Small intestine (tissue), 7 donors: Measurements from ENCODE around the gene KRTAP12-4. TPM values are rescaled to one million over a fixed set of nuclear protein-coding genes. Genes with fewer than 3 reads are reported as not detected.

Source experiments
- DNase-seq, 2 donors: peaks; one replicate each; pipeline versions ENCODE4 v3.0.0 to v3.0.0-alpha.2; 2013
- FAIRE-seq: peaks from 2 replicates; lab custom pipeline; 2012; peaks lifted over from hg19 to GRCh38; lab: Jason Lieb, UNC
- H3K27ac ChIP-seq, 3 donors: one replicate each; pipeline ENCODE4 v1.5.1; 2013; ENCODE audit warnings: low read length in 2 of 3, mild to moderate bottlenecking in 2 of 3, control low read depth in 1 of 3, inconsistent platforms in 1 of 3, low read depth in 1 of 3, moderate library complexity in 1 of 3
- H3K27me3 ChIP-seq, 3 donors: one replicate each; pipeline ENCODE4 v1.6.1; 2013; ENCODE audit warnings: low read length in 3 of 3, inconsistent platforms in 1 of 3; ENCODE audit not compliant: control insufficient read depth in 3 of 3, insufficient read depth in 3 of 3
- H3K36me3 ChIP-seq, 3 donors: one replicate each; pipeline ENCODE4 v1.6.1; 2013; ENCODE audit warnings: low read length in 3 of 3, inconsistent platforms in 1 of 3, low read depth in 1 of 3, mild to moderate bottlenecking in 1 of 3, moderate library complexity in 1 of 3; ENCODE audit not compliant: control insufficient read depth in 3 of 3, insufficient read depth in 2 of 3
- H3K4me1 ChIP-seq, 3 donors: one replicate each; pipeline ENCODE4 v1.6.1; 2013; ENCODE audit warnings: low read length in 2 of 3, inconsistent platforms in 1 of 3, low read depth in 1 of 3, mild to moderate bottlenecking in 1 of 3, moderate library complexity in 1 of 3; ENCODE audit not compliant: control insufficient read depth in 3 of 3, insufficient read depth in 2 of 3
- H3K4me3 ChIP-seq, 3 donors: one replicate each; pipeline ENCODE4 v1.5.1; 2013; ENCODE audit warnings: low read length in 3 of 3, control low read depth in 1 of 3, inconsistent platforms in 1 of 3, low read depth in 1 of 3, mild to moderate bottlenecking in 1 of 3, moderate library complexity in 1 of 3
- H3K9me3 ChIP-seq, 2 donors: one replicate each; pipeline ENCODE4 v1.6.1; 2013; ENCODE audit warnings: low read depth in 1 of 2, low read length in 1 of 2; ENCODE audit not compliant: control insufficient read depth in 2 of 2, insufficient read depth in 1 of 2
- WGBS, 3 donors: extraction: QIAGEN DNeasy Blood & Tissue Kit; methylation state at CpG; one replicate each; pipeline ENCODE4 v1.1.7; 2013; 5-methylcytosine and 5-hydroxymethylcytosine counted together
- polyA plus RNA-seq, 4 donors: library from polyadenylated mRNA; stranded (reverse) in 3 of 4; unstranded in 1 of 4; fragments of 200-250 nt in 3 of 4; fragments of 120-200 nt in 1 of 4; gene quantifications; one replicate each; pipeline versions ENCODE4 v1.2.1 to v1.2.3, GENCODE V29; 2013
- donor health status: healthy with polysubstance abuse.
- donor health status: control.
- donor health status: control.
- donor health status: Bipolar disorder and iron deficiency.
- donor health status: healthy.

The KRTAP12-4 gene
- polyA plus RNA-seq, 4 donors: not detected

DNA sequence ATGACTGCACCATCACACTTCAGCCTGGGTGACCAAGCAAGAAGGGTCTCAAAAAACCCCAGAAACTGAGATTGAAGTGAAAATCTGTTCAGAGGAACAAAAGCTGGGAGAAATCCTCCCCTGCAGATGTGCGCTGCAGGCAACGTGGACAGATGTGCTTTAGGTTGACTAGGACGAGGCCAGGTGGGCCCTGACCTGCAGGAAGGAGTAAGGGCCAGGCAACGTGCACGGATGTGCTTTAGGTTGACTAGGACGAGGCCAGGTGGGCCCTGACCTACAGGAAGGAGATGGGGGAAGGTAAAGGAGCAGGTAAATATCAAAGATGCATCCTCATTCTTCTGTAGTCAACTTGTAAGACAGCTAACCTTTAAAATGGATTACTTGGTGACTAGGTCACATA lies 30.0 kb upstream of the KRTAP12-4 start:
- no peaks in the 10 kb centered on the region for H3K9me3 ChIP-seq
- no peaks in the 10 kb centered on the region for H3K4me1 ChIP-seq
- WGBS, 3 donors: 51 to 76% (median 65%) methylated on average over 6 of the region's 6 CpGs
- no peak overlapping the region for H3K27ac ChIP-seq
- no peak for DNase-seq
- peaks cover 0 to 13% (median 11%) of the 10 kb centered on the region in 3 donors for H3K27me3 ChIP-seq
- no peak overlapping the region for H3K4me3 ChIP-seq
- H3K36me3 ChIP-seq: no peaks in the 10 kb centered on the region
- FAIRE-seq: no peak

DNA sequence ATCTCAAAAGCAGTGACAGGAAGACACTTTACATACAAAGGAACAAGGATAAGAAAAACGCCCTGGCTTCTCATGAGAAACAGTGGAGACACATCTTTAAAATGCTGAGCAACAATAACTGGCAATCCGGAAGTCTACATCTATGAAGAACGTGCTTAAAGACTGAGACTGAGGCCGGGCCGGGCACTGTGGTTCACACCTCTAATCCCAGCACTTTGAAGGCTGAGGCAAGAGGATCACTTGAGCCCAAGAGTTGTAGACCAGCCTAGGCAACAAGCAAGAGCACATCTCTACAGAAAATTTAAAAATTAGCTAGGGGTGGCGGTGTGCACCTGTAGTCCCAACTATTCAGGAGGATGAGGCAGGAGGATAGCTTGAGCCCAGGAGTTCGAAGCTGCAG lies 29.6 kb upstream of the KRTAP12-4 start:
- Histone ChIP-seq H3K4me1 (no peaks in the 10 kb centered on the region), H3K27me3 (peaks cover 0 to 13% (median 11%) of the 10 kb centered on the region in 3 donors), H3K9me3 (no peaks in the 10 kb centered on the region), H3K27ac (no peak overlapping the region), H3K36me3 (no peaks in the 10 kb centered on the region), H3K4me3 (no peak overlapping the region)
- 62 to 78% (median 66%) methylated on average over 7 of the region's 7 CpGs for WGBS, 3 donors
- FAIRE-seq (no peak), DNase-seq (no peak)

DNA sequence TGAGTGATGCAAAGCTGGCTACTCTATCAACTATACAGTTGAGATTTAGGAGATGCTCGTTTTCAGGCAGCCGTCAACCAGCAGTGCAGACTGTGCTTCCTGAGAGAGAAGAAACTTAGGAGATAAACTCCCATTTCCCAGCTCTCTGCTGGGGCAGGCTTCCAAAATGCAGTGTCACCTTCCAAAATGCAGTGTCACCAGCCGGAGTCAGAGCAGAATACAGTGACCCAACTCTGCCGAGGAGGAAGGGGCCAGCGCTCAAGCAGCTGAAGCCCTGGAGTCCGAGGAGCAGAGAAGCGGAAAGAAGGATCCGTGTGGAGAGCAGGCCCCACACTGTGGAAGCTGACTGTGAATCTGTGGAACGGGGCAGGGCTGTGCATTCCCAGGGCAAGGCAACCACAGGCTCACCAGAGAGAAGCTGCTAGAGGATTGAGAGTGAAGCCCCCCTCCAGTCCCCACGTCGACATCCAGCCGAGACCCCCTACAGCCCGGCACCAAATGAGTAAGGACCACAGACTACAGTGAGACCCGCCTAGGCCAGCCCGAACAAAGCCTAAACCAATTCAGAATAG lies 28.2 kb upstream of the KRTAP12-4 start:
- Histone ChIP-seq H3K27ac (no peak overlapping the region), H3K27me3 (peaks cover 0 to 11% (median 9%) of the 10 kb centered on the region in 3 donors), H3K4me1 (no peaks in the 10 kb centered on the region), H3K36me3 (no peaks in the 10 kb centered on the region), H3K4me3 (no peak overlapping the region), H3K9me3 (no peaks in the 10 kb centered on the region)
- FAIRE-seq (no peak), DNase-seq (no peak)
- 76 to 79% (median 79%) methylated on average over 15 of the region's 15 CpGs for WGBS, 3 donors

DNA sequence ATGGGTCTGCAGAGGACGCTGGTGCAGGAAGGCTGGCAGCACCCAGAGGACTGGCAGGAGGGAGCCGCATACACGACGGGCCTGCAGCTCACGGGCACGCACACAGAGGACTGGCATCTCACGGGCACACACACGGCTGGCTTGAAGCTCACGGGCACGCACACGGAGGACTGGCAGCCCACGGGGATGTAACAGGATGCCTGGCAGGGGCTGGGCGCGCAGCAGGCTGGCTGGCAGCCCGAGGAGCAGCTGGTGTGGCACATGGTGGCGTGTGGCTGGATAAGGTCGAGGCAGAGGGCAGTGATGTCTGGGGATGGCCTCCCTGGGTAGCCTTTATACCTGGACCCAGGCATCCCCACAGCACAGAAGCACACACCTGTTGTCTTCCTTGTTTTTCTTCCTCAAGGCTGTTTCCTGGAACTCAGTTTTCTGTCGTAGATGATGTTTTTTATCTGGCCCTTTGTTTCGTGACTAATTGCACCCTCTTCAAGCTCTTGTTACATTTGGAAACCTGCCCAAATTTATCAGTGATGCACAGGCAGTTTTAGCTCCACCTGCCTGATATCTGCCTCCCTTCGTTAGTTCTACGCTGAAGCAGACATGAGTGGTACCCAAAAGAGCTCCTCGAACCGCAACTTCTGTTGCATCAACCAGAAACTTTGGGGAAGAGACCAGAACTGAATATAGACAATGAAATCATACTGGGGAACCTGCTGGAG lies 27.6 kb upstream of the KRTAP12-4 start, which contains the start of gene KRTAP12-1:
KRTAP12-1 (minus strand) TSS at position 303 of the 719 bp plus-strand sequence; CDS start at position 263, 40 bp downstream.
- H3K4me1 ChIP-seq: no peaks in the 10 kb centered on the region
- no peaks in the 10 kb centered on the region for H3K9me3 ChIP-seq
- H3K27me3 ChIP-seq: peaks cover 0 to 9% (median 3%) of the 10 kb centered on the region in 3 donors
- H3K4me3 ChIP-seq: no peak within 1 kb of the TSS
- FAIRE-seq (no peak), DNase-seq (no peak)
- 60 to 74% (median 62%) methylated on average over 23 of the region's 23 CpGs for WGBS, 3 donors
- H3K27ac ChIP-seq: no peak within 1 kb of the TSS
- H3K36me3 ChIP-seq: no peaks in the 10 kb centered on the region

DNA sequence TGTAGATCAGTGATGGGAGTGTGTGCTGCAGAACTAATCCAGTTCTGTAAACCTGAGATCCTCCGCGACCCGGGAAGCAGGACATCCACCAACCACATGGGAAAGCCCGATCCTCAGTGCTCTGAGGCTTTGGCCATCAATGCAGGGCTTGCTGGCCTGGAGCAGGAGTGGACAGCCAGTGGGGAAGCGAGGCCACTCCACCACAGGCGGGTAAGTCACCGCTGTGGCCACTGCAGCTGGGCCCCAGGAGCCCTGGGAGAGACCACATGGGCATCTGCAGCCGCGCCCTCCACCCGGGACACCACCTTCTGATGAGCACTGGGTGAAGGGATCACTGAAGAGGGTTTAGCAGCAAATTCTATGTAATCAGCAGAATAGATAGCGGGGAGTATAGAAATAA lies 26.7 kb upstream of the KRTAP12-4 start:
- Histone ChIP-seq H3K27me3 (peaks cover 0 to 3% (median 0%) of the 10 kb centered on the region in 3 donors), H3K9me3 (no peaks in the 10 kb centered on the region), H3K4me1 (no peaks in the 10 kb centered on the region), H3K27ac (no peak overlapping the region), H3K36me3 (no peaks in the 10 kb centered on the region), H3K4me3 (no peak overlapping the region)
- FAIRE-seq (no peak), DNase-seq (no peak)
- WGBS, 3 donors: 73 to 78% (median 75%) methylated on average over 11 of the region's 11 CpGs

DNA sequence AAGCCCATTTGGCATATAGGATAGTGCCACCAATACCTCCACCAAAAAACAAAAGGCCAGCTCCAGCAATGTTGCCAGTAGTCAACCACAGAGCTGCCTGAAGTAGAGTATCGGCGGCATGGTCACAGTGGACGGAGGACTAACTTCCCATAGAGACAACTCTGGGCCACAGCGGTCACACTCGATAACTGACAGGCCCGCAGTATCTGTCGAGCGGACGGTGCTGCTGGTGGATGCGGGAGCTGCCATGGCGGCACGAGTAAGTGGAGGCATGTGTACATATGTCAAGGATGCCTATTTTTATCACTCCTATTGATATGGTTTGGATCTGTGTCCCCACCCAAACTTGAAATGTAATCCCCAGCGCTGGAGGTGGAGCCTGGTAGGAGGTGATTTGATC lies 23.4 kb upstream of the KRTAP12-4 start:
- no peak overlapping the region for H3K27ac ChIP-seq
- no peak overlapping the region for H3K4me3 ChIP-seq
- FAIRE-seq: no peak
- WGBS, 3 donors: 90 to 95% (median 91%) methylated on average over 13 of the region's 13 CpGs
- H3K27me3 ChIP-seq: peaks cover 0 to 3% (median 0%) of the 10 kb centered on the region in 3 donors
- no peaks in the 10 kb centered on the region for H3K9me3 ChIP-seq
- no peaks in the 10 kb centered on the region for H3K4me1 ChIP-seq
- no peak for DNase-seq
- no peaks in the 10 kb centered on the region for H3K36me3 ChIP-seq

DNA sequence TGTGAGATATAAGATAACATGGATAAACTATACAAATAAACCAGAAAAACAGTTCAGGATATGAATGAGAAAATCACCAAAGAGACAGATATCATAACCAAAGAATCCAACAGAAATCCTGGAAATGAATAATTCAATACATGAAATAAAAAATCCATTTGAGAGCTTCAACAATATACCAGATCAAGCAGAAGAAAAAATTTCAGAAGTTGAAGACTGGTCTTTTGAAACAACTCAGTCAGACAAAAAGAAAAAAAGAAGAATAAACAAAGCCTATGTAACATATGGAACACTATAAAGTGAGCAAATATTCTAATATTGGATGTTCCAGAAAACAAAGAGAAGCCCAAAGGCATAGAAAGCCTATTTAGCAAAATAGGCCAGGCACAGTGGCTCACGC lies 17.5 kb upstream of the KRTAP12-4 start:
- 95 to 100% (median 100%) methylated on average over 1 of the region's 1 CpG for WGBS, 3 donors
- Histone ChIP-seq H3K4me1 (no peaks in the 10 kb centered on the region), H3K27ac (no peak overlapping the region), H3K27me3 (peaks cover 0 to 3% (median 2%) of the 10 kb centered on the region in 3 donors), H3K36me3 (no peaks in the 10 kb centered on the region), H3K4me3 (no peak overlapping the region), H3K9me3 (peaks cover 0 to 25% of the 10 kb centered on the region in 2 donors)
- DNase-seq: no peak
- FAIRE-seq: no peak

DNA sequence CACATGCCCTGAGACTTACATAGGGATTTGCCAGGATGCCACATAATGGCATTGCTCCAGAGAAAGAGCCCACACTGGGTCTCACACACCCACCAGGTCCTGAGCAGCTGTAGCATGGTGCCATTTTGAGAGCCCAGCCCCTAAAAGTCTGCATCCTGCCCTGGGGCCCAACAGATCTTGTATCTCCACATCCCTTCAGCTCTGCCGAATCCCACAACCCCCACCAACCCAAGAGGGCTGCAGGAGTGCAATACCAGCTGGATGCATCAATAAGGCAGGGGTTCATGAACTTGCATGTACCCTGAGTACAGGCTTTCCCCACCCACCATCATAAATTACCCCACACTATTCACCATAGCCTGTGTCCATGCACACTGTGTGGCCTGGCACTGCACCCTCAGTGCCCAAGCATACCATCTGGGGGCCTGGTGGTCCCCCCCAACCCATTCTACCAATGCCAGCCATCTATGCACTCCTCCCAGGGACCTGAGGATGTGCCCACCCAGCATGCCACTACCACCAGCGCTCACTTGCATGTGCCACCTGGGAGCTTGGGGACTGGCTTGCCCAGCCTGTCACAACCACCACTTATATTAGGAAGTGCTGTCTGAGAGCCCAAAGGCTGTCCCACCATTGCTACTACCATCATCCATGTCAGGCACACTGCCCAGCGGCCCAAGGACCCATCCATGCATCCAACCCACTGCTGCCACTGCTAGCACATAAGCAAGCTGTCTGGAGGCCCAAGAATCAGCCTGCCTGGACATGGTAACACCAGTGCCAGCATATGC lies 16.4 kb upstream of the KRTAP12-4 start:
- no peak overlapping the region for H3K4me3 ChIP-seq
- H3K27me3 ChIP-seq: peaks cover 0 to 3% (median under 1%) of the 10 kb centered on the region in 3 donors
- H3K36me3 ChIP-seq: no peaks in the 10 kb centered on the region
- no peaks in the 10 kb centered on the region for H3K4me1 ChIP-seq
- WGBS, 3 donors: 61 to 70% (median 70%) methylated on average over 3 of the region's 3 CpGs
- H3K9me3 ChIP-seq: peaks cover 0 to 25% of the 10 kb centered on the region in 2 donors
- FAIRE-seq (no peak), DNase-seq (no peak)
- H3K27ac ChIP-seq: no peak overlapping the region
